HEK293T (cell line): Measurements from ENCODE around the gene FBXL12.

ENCODE experiments used
- BHLHE40 ChIP-seq: fragments of 450-650 bp; IDR thresholded peaks from 2 replicates; pipeline ENCODE4 v1.6.1; 2016; ENCODE audit warnings: mild to moderate bottlenecking, moderate library complexity, borderline replicate concordance
- ELF4 ChIP-seq: fragments of 450-650 bp; IDR thresholded peaks from 2 replicates; pipeline ENCODE4 v1.6.1; 2017; ENCODE audit warnings: antibody characterized with exemption
- FOXA1 ChIP-seq: fragments of 450-650 bp; IDR thresholded peaks from 2 replicates; pipeline ENCODE4 v1.6.1; 2016; ENCODE audit warnings: mild to moderate bottlenecking
- FOXM1 ChIP-seq: fragments of 450-650 bp; IDR thresholded peaks from 2 replicates; pipeline ENCODE4 v1.6.1; 2017; ENCODE audit warnings: mild to moderate bottlenecking, borderline replicate concordance
- HDGF ChIP-seq: fragments of 450-650 bp; IDR thresholded peaks from 2 replicates; pipeline ENCODE4 v1.6.1; 2017; ENCODE audit warnings: antibody characterized with exemption, borderline replicate concordance
- L3MBTL2 ChIP-seq: fragments of 450-650 bp; conservative IDR thresholded peaks from 2 replicates; pipeline ENCODE4 v1.6.1; 2016; ENCODE audit warnings: mild to moderate bottlenecking
- NFRKB ChIP-seq: fragments of 450-650 bp; IDR thresholded peaks from 2 replicates; pipeline ENCODE4 v1.6.1; 2016; ENCODE audit warnings: mild to moderate bottlenecking, moderate library complexity
- SP1 ChIP-seq: fragments of 450-650 bp; IDR thresholded peaks from 2 replicates; pipeline ENCODE4 v1.6.1; 2017
- SUZ12 ChIP-seq: fragments of 450-650 bp; IDR thresholded peaks from 2 replicates; pipeline ENCODE4 v1.6.1; 2016; ENCODE audit warnings: mild to moderate bottlenecking
- TARDBP ChIP-seq: fragments of 450-650 bp; IDR thresholded peaks from 2 replicates; pipeline ENCODE4 v1.6.1; 2016
- ZNF384 ChIP-seq: fragments of 450-650 bp; IDR thresholded peaks from 2 replicates; pipeline ENCODE4 v1.6.1; 2016
- TF ChIP-seq, protein P1 (sequence below): fragments of 450-650 bp; IDR thresholded peaks from 2 replicates; pipeline ENCODE4 v1.6.1; 2016

DNA sequence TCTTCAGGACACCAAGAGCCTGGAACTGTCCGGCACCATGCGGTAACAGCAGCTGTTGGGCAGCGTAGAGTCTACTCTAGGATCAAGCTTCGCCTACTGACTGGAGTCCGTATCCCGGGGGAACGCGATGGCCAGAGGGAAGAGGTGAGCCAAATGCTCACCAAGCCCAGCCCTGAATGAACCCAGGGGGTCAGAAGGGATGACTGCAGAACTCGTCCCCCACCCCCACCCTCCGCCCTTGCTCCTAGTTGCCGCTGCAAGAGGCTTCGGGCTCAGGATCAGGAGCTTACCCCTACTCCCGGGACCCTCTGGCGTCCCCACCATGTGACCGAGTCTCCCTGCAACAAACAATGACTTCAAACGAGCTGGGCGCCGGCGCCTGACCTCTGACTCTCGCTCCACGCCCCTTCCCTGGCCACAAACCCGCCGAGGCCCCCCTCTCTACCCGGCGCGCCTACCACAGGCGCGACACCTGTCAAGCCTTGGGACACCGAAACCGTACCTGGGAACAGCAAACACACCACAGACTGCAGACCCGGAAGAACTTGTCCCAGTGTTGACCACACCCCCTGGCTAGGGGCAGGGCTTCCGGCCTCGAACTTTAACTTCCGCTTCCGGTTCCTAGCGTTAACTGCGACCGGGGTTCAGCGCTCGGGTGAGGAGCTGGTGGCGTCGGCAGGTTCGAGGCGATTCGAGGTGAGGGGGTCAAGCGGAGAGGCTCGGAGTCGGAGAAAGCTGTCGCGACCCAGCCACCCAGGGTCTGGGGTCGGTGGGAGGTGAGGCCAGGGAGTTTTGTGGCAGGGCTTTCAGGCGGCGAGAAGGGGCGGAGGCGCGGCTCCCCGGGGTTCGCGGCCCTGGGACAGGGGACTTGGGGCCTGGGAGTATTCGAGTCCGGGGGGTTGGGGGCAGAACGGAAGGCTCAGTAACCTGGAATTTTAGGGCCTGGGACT, 8.7 kb upstream of the FBXL12 start, which contains the start of gene UBL5:
- TF ChIP-seq ZNF384 (no peak), SUZ12 (no peak), FOXA1 (no peak), SP1 (no peak), FOXM1 (no peak), HDGF (no peak), ELF4 (peak; percentile 68), NFRKB (no peak), L3MBTL2 (peak; percentile 30; the same call in 1 of the 2 replicates), TARDBP (no peak), BHLHE40 (no peak)
- TF ChIP-seq, protein P1, sequence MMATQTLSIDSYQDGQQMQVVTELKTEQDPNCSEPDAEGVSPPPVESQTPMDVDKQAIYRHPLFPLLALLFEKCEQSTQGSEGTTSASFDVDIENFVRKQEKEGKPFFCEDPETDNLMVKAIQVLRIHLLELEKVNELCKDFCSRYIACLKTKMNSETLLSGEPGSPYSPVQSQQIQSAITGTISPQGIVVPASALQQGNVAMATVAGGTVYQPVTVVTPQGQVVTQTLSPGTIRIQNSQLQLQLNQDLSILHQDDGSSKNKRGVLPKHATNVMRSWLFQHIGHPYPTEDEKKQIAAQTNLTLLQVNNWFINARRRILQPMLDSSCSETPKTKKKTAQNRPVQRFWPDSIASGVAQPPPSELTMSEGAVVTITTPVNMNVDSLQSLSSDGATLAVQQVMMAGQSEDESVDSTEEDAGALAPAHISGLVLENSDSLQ = peak; percentile 43
